Measurements from ENCODE around the gene ISG15. TPM values are rescaled to one million over a fixed set of nuclear protein-coding genes. Genes with fewer than 3 reads are reported as not detected.
A peak's percentile ranks its signal among the peaks of the same experiment; 100 is the strongest.
"Not testable (repeated sequence)": the region's sequence is repeated elsewhere in the genome, so short reads cannot be mapped to it uniquely, and the experiment has no call there.

Gene ISG15
- total and polyA plus RNA-seq, 8 donors = 8.3 to 90.0 (median 15.7) TPM

GRCh38 chr1:982765-983436 is 30.4 kb upstream of the ISG15 start:
- Histone ChIP-seq H3K9me3 (no peaks in the 10 kb centered on the region), H3K4me1 (no peaks in the 10 kb centered on the region), H3K36me3 (no peaks in the 10 kb centered on the region), H3K4me3 (no peak overlapping the region), H3K27me3 (peaks cover 0 to 84% of the 10 kb centered on the region in 2 donors), H3K27ac (no peak overlapping the region)
- DNase-seq (peak in 1 of 4 donors; percentile 79), ATAC-seq (no peak)
- intact Hi-C loops (cut with DNase I) = no loop called here
- no peak for TF ChIP-seq CTCF (IDR thresholded peaks at IDR 0.05)

- peak; percentile 89 to 92 for TF ChIP-seq CTCF (IDR thresholded peaks at IDR 0.05)
- Histone ChIP-seq H3K27ac (no peak overlapping the region), H3K4me3 (no peak overlapping the region), H3K27me3 (peaks cover 0 to 75% of the 10 kb centered on the region in 2 donors), H3K9me3 (no peaks in the 10 kb centered on the region), H3K4me1 (no peaks in the 10 kb centered on the region), H3K36me3 (no peaks in the 10 kb centered on the region)
- DNase-seq (peak in 2 of 4 donors; percentile 50 to 90), ATAC-seq (peak; percentile 83)
- intact Hi-C loops (cut with DNase I) = no loop called here
These were observed 29.4 kb upstream of the ISG15 start for GRCh38 chr1:983798-984475.

GRCh38 chr1:984476-984814 is 28.9 kb upstream of the ISG15 start:
- ATAC-seq (no peak), DNase-seq (no peak)
- H3K36me3 ChIP-seq = no peaks in the 10 kb centered on the region
- peaks cover 0 to 73% of the 10 kb centered on the region in 2 donors for H3K27me3 ChIP-seq
- no peak overlapping the region for H3K4me3 ChIP-seq
- intact Hi-C loops (cut with DNase I) = no loop called here
- TF ChIP-seq CTCF (IDR thresholded peaks at IDR 0.05) = peak in 1 of 2 donors; percentile 8
- no peaks in the 10 kb centered on the region for H3K9me3 ChIP-seq
- no peaks in the 10 kb centered on the region for H3K4me1 ChIP-seq
- no peak overlapping the region for H3K27ac ChIP-seq

- TF ChIP-seq CTCF (IDR thresholded peaks at IDR 0.05) = no peak
- intact Hi-C loops (cut with DNase I) = loop anchor here in 1 of 2 donors (5.0 kb wide), 1 partner anchor 77 kb away; no protein-coding TSS in a partner anchor
- ATAC-seq = no peak
These were observed 28.2 kb upstream of the ISG15 start for GRCh38 chr1:985126-985525.

GRCh38 chr1:988061-988460 is 25.2 kb upstream of the ISG15 start:
- H3K36me3 ChIP-seq, ATAC-seq, H3K4me3 ChIP-seq, DNase-seq, H3K9me3 ChIP-seq, H3K4me1 ChIP-seq, H3K27ac ChIP-seq: not testable (repeated sequence)
- peaks cover 0 to 50% of the 10 kb centered on the region in 2 donors for H3K27me3 ChIP-seq
- intact Hi-C loops (cut with DNase I) = loop anchor here in 1 of 2 donors (5.0 kb wide), 1 partner anchor 74 kb away; no protein-coding TSS in a partner anchor

More at GRCh38 chr1:985126-985525, 28.2 kb upstream of the ISG15 start:
- Histone ChIP-seq H3K27ac (no peak overlapping the region), H3K36me3 (no peaks in the 10 kb centered on the region), H3K4me3 (no peak overlapping the region), H3K4me1 (no peaks in the 10 kb centered on the region), H3K27me3 (peaks cover 0 to 76% of the 10 kb centered on the region in 2 donors), H3K9me3 (no peaks in the 10 kb centered on the region)
- DNase-seq = peak in 1 of 4 donors; percentile 34

GRCh38 chr1:991275-991674 is 22.0 kb upstream of the ISG15 start:
- intact Hi-C loops (cut with DNase I) = not testable (repeated sequence)

More at GRCh38 chr1:991275-991674, 22.0 kb upstream of the ISG15 start:
- not testable (repeated sequence) for H3K4me1 ChIP-seq, H3K4me3 ChIP-seq, ATAC-seq, H3K36me3 ChIP-seq, H3K9me3 ChIP-seq, H3K27ac ChIP-seq, DNase-seq
- H3K27me3 ChIP-seq = peaks cover 0 to 49% of the 10 kb centered on the region in 2 donors
